Measurements from ENCODE around the gene PDGFB. TPM values are rescaled to one million over a fixed set of nuclear protein-coding genes. Genes with fewer than 3 reads are reported as not detected.

The PDGFB gene
- total RNA-seq, 1 experiment from 2014 or later = 9.2 TPM

DNA sequence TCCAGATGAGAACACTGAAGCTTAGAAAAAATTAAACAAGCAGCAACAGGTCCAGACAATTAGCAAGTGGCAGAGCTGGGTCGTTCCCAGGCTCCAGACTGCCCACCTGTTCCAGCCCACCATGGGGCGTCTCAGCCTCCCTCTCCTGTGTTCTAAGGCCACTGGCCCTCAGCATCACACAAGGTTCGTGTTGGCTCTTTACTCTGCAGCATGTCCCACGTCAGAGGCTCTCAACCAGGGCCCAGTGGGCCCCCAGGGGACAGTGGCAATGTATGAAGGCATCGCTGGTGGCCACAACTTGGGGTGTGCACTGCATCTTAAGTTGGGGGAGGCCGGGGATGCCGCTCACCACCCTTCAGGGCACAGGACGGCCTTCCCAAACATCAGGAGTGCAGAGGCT is 6.2 kb downstream of the PDGFB start (continued):
- no peak for TF ChIP-seq ZSCAN18 (CRISPR knock-in tag; IDR thresholded peaks at IDR 0.05)
- TF ChIP-seq, protein P1, sequence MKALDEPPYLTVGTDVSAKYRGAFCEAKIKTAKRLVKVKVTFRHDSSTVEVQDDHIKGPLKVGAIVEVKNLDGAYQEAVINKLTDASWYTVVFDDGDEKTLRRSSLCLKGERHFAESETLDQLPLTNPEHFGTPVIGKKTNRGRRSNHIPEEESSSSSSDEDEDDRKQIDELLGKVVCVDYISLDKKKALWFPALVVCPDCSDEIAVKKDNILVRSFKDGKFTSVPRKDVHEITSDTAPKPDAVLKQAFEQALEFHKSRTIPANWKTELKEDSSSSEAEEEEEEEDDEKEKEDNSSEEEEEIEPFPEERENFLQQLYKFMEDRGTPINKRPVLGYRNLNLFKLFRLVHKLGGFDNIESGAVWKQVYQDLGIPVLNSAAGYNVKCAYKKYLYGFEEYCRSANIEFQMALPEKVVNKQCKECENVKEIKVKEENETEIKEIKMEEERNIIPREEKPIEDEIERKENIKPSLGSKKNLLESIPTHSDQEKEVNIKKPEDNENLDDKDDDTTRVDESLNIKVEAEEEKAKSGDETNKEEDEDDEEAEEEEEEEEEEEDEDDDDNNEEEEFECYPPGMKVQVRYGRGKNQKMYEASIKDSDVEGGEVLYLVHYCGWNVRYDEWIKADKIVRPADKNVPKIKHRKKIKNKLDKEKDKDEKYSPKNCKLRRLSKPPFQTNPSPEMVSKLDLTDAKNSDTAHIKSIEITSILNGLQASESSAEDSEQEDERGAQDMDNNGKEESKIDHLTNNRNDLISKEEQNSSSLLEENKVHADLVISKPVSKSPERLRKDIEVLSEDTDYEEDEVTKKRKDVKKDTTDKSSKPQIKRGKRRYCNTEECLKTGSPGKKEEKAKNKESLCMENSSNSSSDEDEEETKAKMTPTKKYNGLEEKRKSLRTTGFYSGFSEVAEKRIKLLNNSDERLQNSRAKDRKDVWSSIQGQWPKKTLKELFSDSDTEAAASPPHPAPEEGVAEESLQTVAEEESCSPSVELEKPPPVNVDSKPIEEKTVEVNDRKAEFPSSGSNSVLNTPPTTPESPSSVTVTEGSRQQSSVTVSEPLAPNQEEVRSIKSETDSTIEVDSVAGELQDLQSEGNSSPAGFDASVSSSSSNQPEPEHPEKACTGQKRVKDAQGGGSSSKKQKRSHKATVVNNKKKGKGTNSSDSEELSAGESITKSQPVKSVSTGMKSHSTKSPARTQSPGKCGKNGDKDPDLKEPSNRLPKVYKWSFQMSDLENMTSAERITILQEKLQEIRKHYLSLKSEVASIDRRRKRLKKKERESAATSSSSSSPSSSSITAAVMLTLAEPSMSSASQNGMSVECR (CRISPR knock-in tag; IDR thresholded peaks at IDR 0.05; ENCODE audit: borderline replicate concordance) = no peak
- TF ChIP-seq, protein P2, sequence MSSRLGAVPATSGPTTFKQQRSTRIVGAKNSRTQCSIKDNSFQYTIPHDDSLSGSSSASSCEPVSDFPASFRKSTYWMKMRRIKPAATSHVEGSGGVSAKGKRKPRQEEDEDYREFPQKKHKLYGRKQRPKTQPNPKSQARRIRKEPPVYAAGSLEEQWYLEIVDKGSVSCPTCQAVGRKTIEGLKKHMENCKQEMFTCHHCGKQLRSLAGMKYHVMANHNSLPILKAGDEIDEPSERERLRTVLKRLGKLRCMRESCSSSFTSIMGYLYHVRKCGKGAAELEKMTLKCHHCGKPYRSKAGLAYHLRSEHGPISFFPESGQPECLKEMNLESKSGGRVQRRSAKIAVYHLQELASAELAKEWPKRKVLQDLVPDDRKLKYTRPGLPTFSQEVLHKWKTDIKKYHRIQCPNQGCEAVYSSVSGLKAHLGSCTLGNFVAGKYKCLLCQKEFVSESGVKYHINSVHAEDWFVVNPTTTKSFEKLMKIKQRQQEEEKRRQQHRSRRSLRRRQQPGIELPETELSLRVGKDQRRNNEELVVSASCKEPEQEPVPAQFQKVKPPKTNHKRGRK (CRISPR knock-in tag; IDR thresholded peaks at IDR 0.05; ENCODE audit: borderline replicate concordance) = no peak
- TF ChIP-seq TEAD1 (CRISPR knock-in tag; IDR thresholded peaks at IDR 0.05) = no peak
- TF ChIP-seq GABPB1 (CRISPR knock-in tag; IDR thresholded peaks at IDR 0.05) = no peak

DNA sequence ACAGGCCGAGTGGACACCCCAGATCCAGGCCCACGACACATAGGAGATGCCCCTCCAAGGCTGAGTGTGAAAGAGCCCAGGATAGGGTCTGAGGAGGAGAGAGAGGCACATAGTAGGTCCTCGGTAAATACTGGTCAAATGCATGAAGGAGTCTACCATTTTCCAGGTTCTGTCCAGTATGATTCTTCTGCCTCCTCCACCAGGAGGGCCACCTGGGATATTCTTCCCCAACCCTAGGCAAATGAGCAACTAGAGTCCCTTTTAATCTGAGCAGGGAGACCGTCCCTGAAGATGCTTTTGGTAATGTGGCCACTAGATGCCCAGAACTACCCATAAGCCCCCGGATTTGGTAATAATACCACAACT is 6.7 kb downstream of the PDGFB start:
- Mint-ChIP-seq H3K36me3 (peaks cover 4% of the 10 kb centered on the region; the same call in 1 of the 2 replicates), H3K27me3 (ENCODE audit: low read depth) (peaks cover 64% of the 10 kb centered on the region), H3K9me3 (no peaks in the 10 kb centered on the region), H3K4me3 (no peak overlapping the region), H3K4me1 (peaks cover 57% of the 10 kb centered on the region), H3K27ac (no peak overlapping the region)
- no peak for DNase-seq (ENCODE audit: low spot score)
- ChIA-PET POLR2A (interaction anchor here (1.4 kb wide), 1 partner anchor 24 kb away, joined by 4 read pairs; no protein-coding TSS in a partner anchor), CTCF (interaction anchor here (0.7 to 1.8 kb wide), 2 partner anchors 23 to 68 kb away, joined by 3 to 8 read pairs; no protein-coding TSS in a partner anchor)
- ATAC-seq = no peak
- TF ChIP-seq ZNF232 (CRISPR knock-in tag; IDR thresholded peaks at IDR 0.05) = no peak
- no peak for TF ChIP-seq NR3C1 (CRISPR knock-in tag; conservative IDR thresholded peaks at IDR 0.05; ENCODE audit: low read depth)
- no peak for TF ChIP-seq ZBTB43 (CRISPR knock-in tag; IDR thresholded peaks at IDR 0.05)
- TF ChIP-seq ZNF121 (CRISPR knock-in tag; IDR thresholded peaks at IDR 0.05) = no peak
- no peak for TF ChIP-seq SMAD3 (CRISPR knock-in tag; IDR thresholded peaks at IDR 0.05; ENCODE audit: borderline replicate concordance)
- no peak for TF ChIP-seq FOXK1 (CRISPR knock-in tag; IDR thresholded peaks at IDR 0.05)
- TF ChIP-seq E2F1 (CRISPR knock-in tag; IDR thresholded peaks at IDR 0.05) = no peak
- no peak for TF ChIP-seq MLX (CRISPR knock-in tag; IDR thresholded peaks at IDR 0.05)
- no peak for TF ChIP-seq FOXP1 (CRISPR knock-in tag; IDR thresholded peaks at IDR 0.05; ENCODE audit: borderline replicate concordance)
- TF ChIP-seq ZNF138 (CRISPR knock-in tag; conservative IDR thresholded peaks at IDR 0.05) = no peak
- TF ChIP-seq RELA (CRISPR knock-in tag; IDR thresholded peaks at IDR 0.05; ENCODE audit: borderline replicate concordance) = no peak
- TF ChIP-seq ATF1 (CRISPR knock-in tag; IDR thresholded peaks at IDR 0.05) = no peak
- TF ChIP-seq AFF4 (CRISPR knock-in tag; IDR thresholded peaks at IDR 0.05; ENCODE audit: borderline replicate concordance) = no peak

Measured in WTC11 (cell line).